GM08714 (cell line): Measurements from ENCODE around the gene DMTF1.

Experiments used
- H3K4me3 ChIP-seq: fragments of 200-500 bp; sonication (Bioruptor generic); 2 replicates; pipeline ENCODE4 v1.5.1; 2014; ENCODE audit warnings: mild to moderate bottlenecking, low read length, inconsistent platforms
- ZNF274 ChIP-seq: IDR thresholded peaks from 2 replicates; pipeline ENCODE4 v1.6.1; 2012; ENCODE audit warnings: mild to moderate bottlenecking, low read depth, low read length

DMTF1 gene

DNA sequence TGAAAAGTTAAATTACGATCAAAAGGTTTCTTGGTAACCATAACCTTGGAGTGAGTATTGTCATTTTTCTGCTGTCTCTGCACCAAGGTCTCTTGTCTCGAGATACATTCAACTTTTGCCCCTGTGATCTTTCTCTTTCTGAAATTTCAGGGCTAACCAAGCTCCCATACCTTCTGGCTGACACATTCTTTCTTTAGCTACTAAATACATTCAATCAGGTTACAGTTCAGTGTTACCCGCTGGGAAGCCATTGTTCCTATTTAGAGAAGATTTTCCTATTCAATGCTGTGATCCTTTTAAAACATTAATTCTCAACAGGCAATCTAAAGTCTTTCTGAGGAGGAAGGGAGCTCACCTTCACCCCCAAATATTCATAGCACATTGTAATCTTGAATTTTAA lies 22.9 kb upstream of the DMTF1 start:
- H3K4me3 ChIP-seq, result no peak overlapping the region
- no peak for TF ChIP-seq ZNF274

DNA sequence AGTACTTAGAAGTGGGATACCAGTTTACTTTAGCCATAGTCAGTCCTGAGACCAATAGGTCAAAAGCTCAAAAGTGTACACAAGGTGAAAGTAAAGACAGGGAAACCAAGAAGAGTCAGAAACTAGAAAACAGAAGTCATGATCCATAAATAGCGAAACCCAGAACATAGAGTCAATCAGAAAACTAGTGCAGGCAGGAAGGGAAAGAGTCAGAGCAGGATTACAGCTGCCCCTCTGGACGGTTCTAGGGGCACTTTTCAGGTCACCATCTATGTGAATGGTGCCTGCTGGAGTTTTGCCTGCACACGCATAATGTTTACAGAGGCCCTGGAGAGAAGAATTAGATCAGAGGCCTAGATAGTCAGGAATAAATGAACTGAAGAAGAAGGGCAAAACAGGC lies 22.4 kb upstream of the DMTF1 start:
- peak overlapping the region; percentile 11; the same call in 1 of the 2 replicates for H3K4me3 ChIP-seq
- TF ChIP-seq ZNF274, result no peak

DNA sequence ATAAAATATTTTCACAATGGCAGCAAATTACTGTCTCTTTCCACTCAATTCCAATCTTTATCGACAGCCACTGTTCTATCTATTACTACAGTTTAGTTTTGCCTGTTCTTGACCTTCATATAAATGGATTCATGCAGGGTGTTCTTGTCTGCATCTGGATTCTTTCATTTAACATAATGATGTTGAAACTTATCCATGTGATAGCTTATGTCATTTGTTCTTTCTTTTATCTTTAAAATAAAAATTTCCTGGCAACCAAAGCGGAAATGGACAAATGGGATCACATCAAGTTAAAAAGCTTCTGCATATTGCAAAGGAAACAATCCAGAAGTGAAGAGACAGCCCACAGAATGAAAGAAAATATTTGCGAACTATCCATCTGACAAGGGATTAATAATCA lies 20.5 kb upstream of the DMTF1 start:
- H3K4me3 ChIP-seq, result no peak overlapping the region
- no peak for TF ChIP-seq ZNF274

DNA sequence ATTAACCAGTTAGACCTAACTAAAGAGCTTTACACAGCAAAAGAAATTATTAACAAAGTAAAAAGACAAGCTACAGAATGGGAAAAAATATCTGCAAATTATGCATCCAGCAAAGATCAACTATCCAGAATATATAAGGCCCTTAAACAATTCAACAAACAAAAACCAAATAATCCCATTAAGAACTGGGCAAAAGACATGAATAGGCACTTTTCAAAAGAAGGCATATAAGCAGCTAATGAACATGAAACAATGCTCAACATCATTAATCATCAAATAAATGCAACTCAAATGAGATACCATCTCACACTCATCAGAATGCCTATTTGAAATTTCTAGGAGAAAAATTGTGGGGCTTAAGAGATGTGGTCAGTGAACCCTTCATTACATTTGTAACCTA lies 15.0 kb upstream of the DMTF1 start:
- H3K4me3 ChIP-seq, result no peak overlapping the region
- no peak for TF ChIP-seq ZNF274

DNA sequence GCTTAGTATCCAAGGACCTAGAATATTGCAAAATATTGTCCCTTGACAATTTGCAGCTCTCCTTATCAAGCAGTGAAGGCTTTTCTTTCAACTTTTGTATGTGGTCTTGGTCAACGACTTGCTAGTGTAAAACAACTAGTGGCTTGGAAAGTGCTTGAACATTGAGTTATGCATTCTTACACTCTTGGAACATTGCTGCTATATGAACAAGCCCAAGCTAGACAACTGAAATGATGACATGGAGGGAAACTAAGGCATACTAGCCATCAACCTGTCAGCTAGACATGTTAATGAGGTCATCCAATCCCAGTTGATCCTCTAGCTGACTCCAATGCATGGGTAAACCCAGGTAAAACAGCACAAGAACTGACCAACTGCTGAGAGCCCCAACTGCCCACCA lies 12.7 kb upstream of the DMTF1 start:
- no peak for TF ChIP-seq ZNF274
- no peak overlapping the region for H3K4me3 ChIP-seq

DNA sequence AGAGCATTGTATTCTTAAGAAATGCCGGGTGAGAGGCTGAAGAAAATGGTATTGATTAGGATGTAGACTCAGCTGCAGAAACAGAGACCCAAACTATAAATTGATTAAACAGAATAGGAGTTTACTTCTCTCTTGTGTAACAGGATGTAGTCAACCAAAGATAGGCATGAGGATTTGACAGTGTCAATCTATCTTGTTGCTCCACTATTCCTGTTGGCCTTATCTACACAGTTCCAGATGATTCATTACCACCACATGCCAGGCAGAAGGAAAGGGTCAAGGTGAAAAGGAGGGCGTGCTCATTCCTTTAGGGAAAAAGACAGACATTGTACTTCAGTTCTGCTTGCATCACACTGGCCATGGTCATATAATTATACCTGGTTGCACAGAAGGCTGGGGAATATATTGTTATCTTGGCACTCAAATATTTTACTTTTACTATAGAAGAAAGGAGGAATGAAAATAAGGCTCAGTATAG lies 11.9 kb upstream of the DMTF1 start:
- no peak overlapping the region for H3K4me3 ChIP-seq
- TF ChIP-seq ZNF274, result no peak

DNA sequence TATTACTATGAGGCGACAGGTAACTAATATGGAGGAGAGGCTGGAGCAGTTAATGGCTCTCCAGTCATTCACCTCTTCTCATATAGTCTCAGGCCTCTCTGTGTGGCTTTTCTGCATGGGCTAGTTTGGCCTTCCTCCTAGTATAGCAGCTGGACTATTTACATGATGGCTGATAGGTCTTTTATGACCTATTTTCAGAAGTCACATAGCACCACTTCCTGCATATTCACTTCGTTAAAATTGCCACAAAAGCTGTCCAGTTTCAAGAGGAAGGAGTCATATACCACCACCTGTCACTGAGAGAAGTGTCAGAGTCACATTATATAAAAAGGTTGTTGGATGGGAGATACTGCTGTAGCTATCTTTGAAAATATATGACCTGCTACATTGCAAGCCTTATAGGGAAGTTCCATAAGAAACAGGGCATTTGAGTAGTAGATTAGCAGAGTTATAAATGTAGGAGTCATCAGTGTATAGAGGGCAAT lies 8.0 kb upstream of the DMTF1 start:
- no peak for TF ChIP-seq ZNF274

DNA sequence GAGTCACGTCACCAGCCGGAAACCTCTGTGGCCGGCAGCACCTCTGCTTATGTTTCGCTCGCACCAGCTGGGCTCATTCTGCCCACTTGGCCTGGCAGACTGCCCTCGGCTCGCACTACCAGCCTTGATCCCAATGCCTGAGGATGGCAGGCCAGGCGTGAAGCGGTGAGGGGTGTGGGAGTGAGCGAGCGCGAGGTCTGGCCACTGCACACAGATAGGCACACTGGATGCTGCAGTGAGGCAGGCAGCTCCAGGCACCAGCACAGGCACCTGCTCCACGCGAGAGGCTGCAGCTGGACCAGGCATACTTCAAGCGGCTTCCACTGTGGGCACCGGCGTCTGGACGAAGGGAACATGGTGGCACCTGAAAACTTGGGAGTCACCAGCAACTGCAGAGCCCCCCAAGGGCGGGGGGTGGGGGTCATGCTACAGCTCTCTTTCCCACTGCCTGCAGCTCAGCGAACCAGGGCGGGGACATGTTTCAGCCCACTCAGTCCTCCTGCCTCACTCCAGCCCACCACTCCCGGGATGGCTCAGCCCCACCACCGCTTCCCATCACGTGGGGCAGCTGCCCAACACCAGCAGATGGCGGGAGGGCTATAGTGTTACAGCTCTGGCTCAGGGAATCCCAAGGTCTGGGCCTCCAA lies 5.4 kb upstream of the DMTF1 start:
- no peak overlapping the region for H3K4me3 ChIP-seq
- no peak for TF ChIP-seq ZNF274

More for the DNA sequence above, 8.0 kb upstream of the DMTF1 start:
- H3K4me3 ChIP-seq, result no peak overlapping the region; the same call in 1 of the 2 replicates

DNA sequence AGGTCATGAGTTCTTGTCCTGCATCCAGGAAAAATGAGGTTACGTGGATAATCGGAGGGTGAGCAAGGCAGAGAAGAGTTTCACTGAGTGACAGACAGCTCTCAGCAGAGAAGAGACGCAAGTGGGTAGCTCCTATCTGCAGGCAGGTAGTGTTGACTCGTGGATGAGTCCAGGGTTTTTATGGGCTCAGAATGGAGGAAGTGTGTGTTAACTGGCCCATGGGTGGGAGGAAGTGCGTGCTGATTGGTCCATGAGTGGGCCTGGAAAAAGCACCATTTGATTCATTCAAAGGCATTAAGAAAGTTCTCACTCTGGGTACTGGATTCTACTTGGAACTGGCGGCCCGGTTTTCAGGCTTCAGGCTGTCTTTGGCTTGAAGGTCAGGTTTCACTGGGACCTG lies 4.8 kb upstream of the DMTF1 start:
- TF ChIP-seq ZNF274, result no peak
- no peak overlapping the region for H3K4me3 ChIP-seq

DNA sequence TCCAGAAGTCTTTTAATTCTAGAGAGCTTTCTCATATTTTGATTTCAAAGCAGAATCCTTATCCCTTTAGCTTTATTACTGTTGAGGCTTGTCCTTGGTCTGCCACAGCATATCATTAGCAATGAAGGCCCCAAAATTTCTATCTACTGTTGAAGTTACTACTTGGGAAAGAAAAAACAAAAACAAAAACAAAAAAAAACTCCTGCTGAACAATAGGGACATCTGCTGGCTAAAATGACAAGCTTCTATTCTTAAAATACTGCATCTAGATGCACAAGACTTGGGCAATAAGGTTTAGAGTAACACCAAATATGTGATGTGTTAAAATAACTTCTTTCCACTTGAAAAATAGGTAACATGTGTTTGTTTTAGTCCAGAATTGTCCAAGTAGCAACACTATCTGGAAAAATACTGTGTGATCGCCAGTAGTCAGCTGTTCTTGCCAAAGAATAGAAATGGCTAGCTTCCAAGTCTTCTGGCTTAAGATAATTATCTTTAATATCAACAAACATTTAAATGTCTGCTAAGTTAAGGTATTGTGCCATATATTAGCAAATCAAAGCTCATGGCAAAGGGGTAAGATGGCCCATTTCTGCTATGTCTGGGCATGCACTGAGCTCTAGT lies 3.8 kb upstream of the DMTF1 start:
- H3K4me3 ChIP-seq, result no peak overlapping the region
- no peak for TF ChIP-seq ZNF274

DNA sequence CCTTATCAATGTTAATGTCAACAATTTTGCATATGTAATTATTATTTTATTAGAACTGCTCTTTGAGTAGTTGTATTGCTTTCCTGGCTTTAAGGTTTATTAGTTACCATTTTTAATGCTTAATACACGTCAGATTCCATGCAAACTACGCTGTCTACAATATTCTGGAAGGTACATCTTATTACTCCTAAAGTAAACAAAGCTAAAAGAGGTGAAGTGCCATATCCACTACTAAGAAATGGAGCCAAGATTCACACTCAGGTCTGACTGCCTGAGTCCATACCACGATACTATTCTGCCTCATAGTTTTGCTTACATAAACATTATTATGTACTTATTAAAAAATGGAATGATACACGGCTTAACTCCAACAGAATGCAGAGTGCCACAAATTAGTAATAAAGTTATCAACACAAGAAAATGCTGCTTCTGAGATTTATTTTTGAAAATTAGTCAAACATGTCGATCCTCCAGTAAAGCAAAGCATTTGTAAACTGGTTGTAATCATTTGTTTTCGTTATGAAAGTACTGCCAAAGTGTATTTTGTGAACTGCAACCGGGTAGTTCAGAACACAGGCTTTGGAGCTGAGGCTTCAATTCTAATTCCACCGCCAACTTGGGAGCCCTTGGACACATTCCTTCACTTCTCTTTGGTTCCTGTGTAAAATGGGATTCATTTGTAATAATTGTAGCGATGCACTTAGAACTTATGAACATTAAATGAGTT lies 1.1 kb upstream of the DMTF1 start:
- no peak for TF ChIP-seq ZNF274
- peak overlapping the region; percentile 83 for H3K4me3 ChIP-seq

DNA sequence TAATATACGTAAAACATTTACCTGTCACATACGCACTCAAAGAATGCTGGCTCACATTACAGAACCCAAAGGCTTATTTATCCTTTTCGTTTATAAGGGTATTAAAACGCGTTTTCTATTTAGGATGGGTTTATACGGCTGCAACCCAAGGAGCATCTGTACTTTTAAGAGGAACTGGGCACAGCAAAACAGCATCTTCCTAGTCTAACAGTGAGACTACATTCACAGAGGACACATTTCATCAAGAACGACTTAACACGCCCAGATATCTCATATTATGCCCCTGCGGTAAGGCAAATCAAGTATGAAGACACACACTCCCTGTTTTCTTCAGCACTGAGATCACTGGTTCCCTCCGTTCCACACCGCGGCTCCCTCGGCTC lies 533 bp upstream of the DMTF1 start:
- no peak for TF ChIP-seq ZNF274
- H3K4me3 ChIP-seq, result peak overlapping the region; percentile 83

DNA sequence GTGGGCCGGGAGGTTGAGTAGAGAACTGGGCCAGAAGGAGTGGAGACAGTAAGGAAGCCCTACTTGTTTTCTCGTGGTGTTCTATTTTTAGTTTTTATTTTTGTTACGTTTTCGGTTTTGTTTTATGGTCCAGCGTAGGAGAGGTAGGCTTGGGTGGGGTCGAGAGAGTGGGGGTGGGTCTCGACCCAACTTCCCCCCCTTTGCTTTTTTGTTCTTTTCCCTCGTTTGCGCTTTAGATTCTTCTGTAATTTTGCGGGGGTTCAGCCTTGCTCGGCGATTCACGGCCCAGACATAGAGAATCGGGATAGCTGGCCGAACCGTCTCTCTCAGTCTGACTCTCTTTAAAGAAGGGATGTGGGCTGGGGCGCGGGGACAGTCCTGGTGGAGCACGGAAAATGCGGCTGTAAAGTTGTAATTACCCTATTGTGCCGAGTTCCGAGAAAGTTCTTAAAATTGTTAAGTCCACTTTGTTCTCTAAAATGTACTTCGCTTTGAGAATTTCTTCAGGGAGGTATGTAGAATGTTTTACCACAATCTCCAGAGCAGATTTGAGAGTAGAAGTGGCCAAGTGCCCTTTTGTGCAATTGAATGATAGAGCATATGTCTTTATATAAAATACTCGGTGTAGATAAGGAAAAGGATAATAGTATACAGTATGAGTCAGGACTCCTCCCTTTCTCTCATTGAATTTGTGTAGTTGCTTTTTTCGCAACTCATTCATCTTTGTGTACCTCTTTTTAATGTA lies 816 bp downstream of the DMTF1 start:
- peak overlapping the region; percentile 83 for H3K4me3 ChIP-seq
- no peak for TF ChIP-seq ZNF274

DNA sequence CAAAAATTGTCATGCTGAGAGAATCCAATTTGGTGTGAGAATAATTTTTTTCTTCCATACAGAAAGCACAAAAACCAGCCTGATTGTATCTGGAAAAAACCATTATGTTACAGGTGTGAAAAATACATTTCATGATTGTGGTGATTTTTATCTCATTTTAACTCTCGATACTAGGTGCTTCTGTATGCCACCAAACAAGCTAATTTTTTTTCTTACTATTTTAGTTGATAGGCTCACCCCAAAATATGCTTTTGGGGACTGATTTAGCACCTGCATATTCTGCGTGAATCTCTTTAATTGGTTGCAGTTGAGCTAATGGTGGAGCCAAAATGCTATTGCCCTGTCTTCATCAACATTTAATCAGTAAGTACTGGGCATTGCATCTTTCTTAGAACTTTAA lies 1.9 kb downstream of the DMTF1 start:
- H3K4me3 ChIP-seq, result peak overlapping the region; percentile 83; the same call in 1 of the 2 replicates
- TF ChIP-seq ZNF274, result no peak
